Stimulated activated CD4-positive, alpha-beta T cell treated with anti-CD3 and anti-CD28 coated beads, Interleukin-1b, Interleukin-23, amount 100 ng/mL, for 1 hour (primary cell): ENCODE results near the gene TMEM163.

ENCODE experiments used
- DNase-seq, 2 donors: peaks; one replicate each; pipeline ENCODE4 v3.0.0-alpha.2; 2020; ENCODE audit warnings: low read depth in 2 of 2

Gene TMEM163

GRCh38 chr2:134410006-134410405 lies 308.8 kb downstream of the TMEM163 start:
- DNase-seq: no peak

- DNase-seq: no peak
These were observed 310.0 kb downstream of the TMEM163 start for GRCh38 chr2:134408791-134409190.

GRCh38 chr2:134408386-134408785 lies 310.4 kb downstream of the TMEM163 start:
- no peak for DNase-seq

GRCh38 chr2:134407154-134407890 lies 311.5 kb downstream of the TMEM163 start:
- no peak for DNase-seq

- no peak for DNase-seq
These were observed 312.1 kb downstream of the TMEM163 start for GRCh38 chr2:134406736-134407135.

GRCh38 chr2:134406311-134406710 lies 312.5 kb downstream of the TMEM163 start:
- no peak for DNase-seq
